Body of pancreas (tissue), 4 donors: ENCODE measurements around the gene LYRM1. TPM values are rescaled to one million over a fixed set of nuclear protein-coding genes. Genes with fewer than 3 reads are reported as not detected.
"Not testable (repeated sequence)": the region's sequence is repeated elsewhere in the genome, so short reads cannot be mapped to it uniquely, and the experiment has no call there.

ENCODE experiments used
- ATAC-seq: fragments of 150-250 bp; one replicate; pipeline ENCODE4 v1.9.1; 2016
- DNase-seq, 4 donors: peaks; one replicate each; pipeline ENCODE4 v3.0.0-alpha.2; 2019
- H3K27ac ChIP-seq, 4 donors: fragments of 200-600 bp; sonication (generic); 1 replicate in 3 of 4; 2 replicates in 1 of 4; pipeline versions ENCODE4 v1.5.1 to v1.6.1; 2016 to 2019; ENCODE audit warnings: mild to moderate bottlenecking in 1 of 4, mixed read lengths in 1 of 4, moderate library complexity in 1 of 4
- H3K27me3 ChIP-seq, 2 donors: fragments of 200-600 bp; sonication (generic); one replicate each; pipeline ENCODE4 v1.6.0; 2016; ENCODE audit warnings: mild to moderate bottlenecking in 1 of 2
- H3K36me3 ChIP-seq, 2 donors: fragments of 200-600 bp; sonication (generic); replicated peaks in 1 of 2; 2 replicates each; pipeline ENCODE4 v1.5.1; 2016; ENCODE audit warnings: low read depth in 2 of 2; ENCODE audit not compliant: insufficient read depth in 1 of 2
- H3K4me1 ChIP-seq: fragments of 200-600 bp; sonication (generic); one replicate; pipeline ENCODE4 v1.6.0; 2016
- H3K4me3 ChIP-seq, 2 donors: fragments of 200-600 bp; sonication (generic); 1 replicate in 1 of 2; 2 replicates in 1 of 2; pipeline ENCODE4 v1.5.1; 2016 to 2019
- H3K9me3 ChIP-seq, 3 donors: fragments of 200-600 bp; sonication (generic); 1 replicate in 2 of 3; 2 replicates in 1 of 3; pipeline ENCODE4 v1.5.1; 2016
- CTCF ChIP-seq, 7 experiments: fragments of 450-650 bp in 4 of 7; fragments of 200-600 bp in 3 of 7; sonication (generic) in 3 of 7; IDR thresholded peaks; one replicate each; pipeline ENCODE4 v1.5.1; 2016 to 2019; ENCODE audit warnings: antibody characterized with exemption in 7 of 7
- POLR2A ChIP-seq, 3 donors: fragments of 450-650 bp; IDR thresholded peaks; one replicate each; pipeline ENCODE4 v1.6.1; 2016; ENCODE audit warnings: antibody characterized with exemption in 3 of 3, mild to moderate bottlenecking in 2 of 3
- WGBS, 2 donors: methylation state at CpG; one replicate each; pipeline ENCODE4 v1.1.5; 2017; 5-methylcytosine and 5-hydroxymethylcytosine counted together
- intact Hi-C: fragments of 100-400 bp; cut with DNase I; formaldehyde crosslinking; loops from one replicate; pipeline ENCODE4 v1.15.1; 2023
- total RNA-seq, 2 donors: library from RNA; depleted of rRNA; stranded (reverse); fragments of >200 nt; gene quantifications; one replicate each; pipeline ENCODE4 v1.1.0, GENCODE V29; 2016

LYRM1 gene
- total RNA-seq, 2 donors from 2014 or later, result 13.5 to 18.9 TPM

- TF ChIP-seq CTCF (IDR thresholded peaks at IDR 0.05) (no peak), POLR2A (IDR thresholded peaks at IDR 0.05) (no peak)
- no peak overlapping the region for H3K4me3 ChIP-seq
- no peak for ATAC-seq
These were observed 28.3 kb downstream of the LYRM1 start for GRCh38 chr16:20928774-20929411.

GRCh38 chr16:20929676-20930364 lies 29.2 kb downstream of the LYRM1 start:
- H3K27ac ChIP-seq, H3K36me3 ChIP-seq, H3K4me1 ChIP-seq, H3K9me3 ChIP-seq, intact Hi-C loops, H3K27me3 ChIP-seq, H3K4me3 ChIP-seq: not testable (repeated sequence)
- peak; percentile 40 for ATAC-seq
- peak in 1 of 4 donors; percentile 23 for DNase-seq
- 69 to 78% methylated on average over 10 of the region's 10 CpGs for WGBS, 2 donors

More at GRCh38 chr16:20928774-20929411, 28.3 kb downstream of the LYRM1 start:
- WGBS, 2 donors, result 91 to 94% methylated on average over 5 of the region's 5 CpGs
- no peaks in the 10 kb centered on the region for H3K9me3 ChIP-seq
- no peaks in the 10 kb centered on the region for H3K4me1 ChIP-seq
- peaks cover 0 to 2% of the 10 kb centered on the region in 2 donors for H3K36me3 ChIP-seq
- no peaks in the 10 kb centered on the region for H3K27me3 ChIP-seq
- intact Hi-C loops, result no loop called here
- H3K27ac ChIP-seq, result no peak overlapping the region
- no peak for DNase-seq

- peaks cover 0 to 1% of the 10 kb centered on the region in 2 donors for H3K36me3 ChIP-seq
- no peaks in the 10 kb centered on the region for H3K27me3 ChIP-seq
- intact Hi-C loops, result no loop called here
- no peaks in the 10 kb centered on the region for H3K9me3 ChIP-seq
- no peaks in the 10 kb centered on the region for H3K4me1 ChIP-seq
- H3K27ac ChIP-seq, result no peak overlapping the region
- DNase-seq, result no peak
- no peak overlapping the region for H3K4me3 ChIP-seq
- 82 to 85% methylated on average over 1 of the region's 1 CpG for WGBS, 2 donors
- no peak for TF ChIP-seq POLR2A (IDR thresholded peaks at IDR 0.05)
- no peak for TF ChIP-seq CTCF (IDR thresholded peaks at IDR 0.05)
- peak; percentile 35 for ATAC-seq
These were observed 29.8 kb downstream of the LYRM1 start for GRCh38 chr16:20930365-20930690.

- H3K27me3 ChIP-seq, result no peaks in the 10 kb centered on the region
- WGBS, 2 donors, result 86 to 89% methylated on average over 5 of the region's 5 CpGs
- intact Hi-C loops, result no loop called here
- TF ChIP-seq POLR2A (IDR thresholded peaks at IDR 0.05), result no peak
- no peak for TF ChIP-seq CTCF (IDR thresholded peaks at IDR 0.05)
- DNase-seq, result no peak
- no peaks in the 10 kb centered on the region for H3K9me3 ChIP-seq
- no peaks in the 10 kb centered on the region for H3K36me3 ChIP-seq
- H3K4me3 ChIP-seq, result no peak overlapping the region
- H3K27ac ChIP-seq, result no peak overlapping the region
- ATAC-seq, result no peak
- no peaks in the 10 kb centered on the region for H3K4me1 ChIP-seq
These were observed 30.6 kb downstream of the LYRM1 start for GRCh38 chr16:20931066-20931600.

- ATAC-seq (no peak), DNase-seq (no peak)
- intact Hi-C loops, result no loop called here
- H3K27me3 ChIP-seq, result no peaks in the 10 kb centered on the region
- no peaks in the 10 kb centered on the region for H3K4me1 ChIP-seq
- H3K9me3 ChIP-seq, result no peaks in the 10 kb centered on the region
- TF ChIP-seq CTCF (IDR thresholded peaks at IDR 0.05), result no peak
- no peak for TF ChIP-seq POLR2A (IDR thresholded peaks at IDR 0.05)
- H3K4me3 ChIP-seq, result no peak overlapping the region
- H3K27ac ChIP-seq, result no peak overlapping the region
- H3K36me3 ChIP-seq, result no peaks in the 10 kb centered on the region
These were observed 33.0 kb downstream of the LYRM1 start for GRCh38 chr16:20933589-20933988.
